ENCODE measurements around the gene ZNF407. TPM values are rescaled to one million over a fixed set of nuclear protein-coding genes. Genes with fewer than 3 reads are reported as not detected.
"Not testable (repeated sequence)": the region's sequence is repeated elsewhere in the genome, so short reads cannot be mapped to it uniquely, and the experiment has no call there.

The ZNF407 gene
- total RNA-seq, 1 experiment from 2014 or later: 18.1 TPM

GRCh38 chr18:75088622-75089211, 491.0 kb downstream of the ZNF407 start:
- DNase-seq: no peak
- no peak overlapping the region for H2AFZ ChIP-seq (ENCODE audit: low read length)
- no peaks in the 10 kb centered on the region; the same call in 1 of the 2 replicates for H3K9me3 ChIP-seq (ENCODE audit: low read length)
- no peak overlapping the region for H3K27ac ChIP-seq (ENCODE audit: low read length)
- H3K79me2 ChIP-seq (ENCODE audit: low read length): no peaks in the 10 kb centered on the region
- H3K4me3 ChIP-seq (ENCODE audit: low read length): no peak overlapping the region
- H3K4me2 ChIP-seq (ENCODE audit: low read depth, low read length, poor library complexity, severe bottlenecking): no peak overlapping the region
- no peaks in the 10 kb centered on the region for H3K27me3 ChIP-seq (ENCODE audit: low read length)
- no peak overlapping the region for H3K9ac ChIP-seq (ENCODE audit: low read length)
- no peaks in the 10 kb centered on the region for H3K4me1 ChIP-seq (ENCODE audit: low read length)
- H3K9me2 ChIP-seq (replicated peaks; ENCODE audit: insufficient read depth, low read length): no peaks in the 10 kb centered on the region
- no peaks in the 10 kb centered on the region for H4K20me1 ChIP-seq (ENCODE audit: insufficient read depth, low read depth, low read length)
- H3K36me3 ChIP-seq (ENCODE audit: insufficient read depth, low read length): no peaks in the 10 kb centered on the region

- no peaks in the 10 kb centered on the region for H4K20me1 ChIP-seq (ENCODE audit: insufficient read depth, low read depth, low read length)
- no peak overlapping the region for H3K4me2 ChIP-seq (ENCODE audit: low read depth, low read length, poor library complexity, severe bottlenecking)
- H3K4me1 ChIP-seq (ENCODE audit: low read length): no peaks in the 10 kb centered on the region
- no peaks in the 10 kb centered on the region; the same call in 1 of the 2 replicates for H3K9me3 ChIP-seq (ENCODE audit: low read length)
- DNase-seq: no peak
- no peak overlapping the region for H3K27ac ChIP-seq (ENCODE audit: low read length)
- H3K79me2 ChIP-seq (ENCODE audit: low read length): no peaks in the 10 kb centered on the region
- H3K36me3 ChIP-seq (ENCODE audit: insufficient read depth, low read length): no peaks in the 10 kb centered on the region
- H3K27me3 ChIP-seq (ENCODE audit: low read length): no peaks in the 10 kb centered on the region
- H3K9ac ChIP-seq (ENCODE audit: low read length): no peak overlapping the region
- H3K4me3 ChIP-seq (ENCODE audit: low read length): no peak overlapping the region
- no peaks in the 10 kb centered on the region for H3K9me2 ChIP-seq (replicated peaks; ENCODE audit: insufficient read depth, low read length)
- H2AFZ ChIP-seq (ENCODE audit: low read length): no peak overlapping the region
These were observed 492.2 kb downstream of the ZNF407 start for GRCh38 chr18:75089748-75090327.

GRCh38 chr18:75090336-75090735, 492.7 kb downstream of the ZNF407 start:
- Histone ChIP-seq H3K4me1 (ENCODE audit: low read length) (no peaks in the 10 kb centered on the region), H3K9me2 (replicated peaks; ENCODE audit: insufficient read depth, low read length) (no peaks in the 10 kb centered on the region), H3K9ac (ENCODE audit: low read length) (no peak overlapping the region), H2AFZ (ENCODE audit: low read length) (no peak overlapping the region), H3K4me3 (ENCODE audit: low read length) (no peak overlapping the region), H3K79me2 (ENCODE audit: low read length) (no peaks in the 10 kb centered on the region), H3K27ac (ENCODE audit: low read length) (no peak overlapping the region), H3K36me3 (ENCODE audit: insufficient read depth, low read length) (no peaks in the 10 kb centered on the region), H3K27me3 (ENCODE audit: low read length) (no peaks in the 10 kb centered on the region), H3K9me3 (ENCODE audit: low read length) (no peaks in the 10 kb centered on the region; the same call in 1 of the 2 replicates), H4K20me1 (ENCODE audit: insufficient read depth, low read depth, low read length) (no peaks in the 10 kb centered on the region), H3K4me2 (ENCODE audit: low read depth, low read length, poor library complexity, severe bottlenecking) (no peak overlapping the region)
- no peak for DNase-seq

- H3K4me1 ChIP-seq (ENCODE audit: low read length): no peaks in the 10 kb centered on the region
- no peak overlapping the region for H2AFZ ChIP-seq (ENCODE audit: low read length)
- no peaks in the 10 kb centered on the region for H3K79me2 ChIP-seq (ENCODE audit: low read length)
- no peaks in the 10 kb centered on the region for H3K36me3 ChIP-seq (ENCODE audit: insufficient read depth, low read length)
- no peaks in the 10 kb centered on the region for H4K20me1 ChIP-seq (ENCODE audit: insufficient read depth, low read depth, low read length)
- H3K9ac ChIP-seq (ENCODE audit: low read length): no peak overlapping the region
- no peaks in the 10 kb centered on the region; the same call in 1 of the 2 replicates for H3K9me2 ChIP-seq (replicated peaks; ENCODE audit: insufficient read depth, low read length)
- H3K27me3 ChIP-seq (ENCODE audit: low read length): peaks cover 4% of the 10 kb centered on the region; the same call in 1 of the 2 replicates
- no peak overlapping the region for H3K4me3 ChIP-seq (ENCODE audit: low read length)
- DNase-seq: no peak
- no peaks in the 10 kb centered on the region for H3K9me3 ChIP-seq (ENCODE audit: low read length)
- H3K27ac ChIP-seq (ENCODE audit: low read length): no peak overlapping the region
- H3K4me2 ChIP-seq (ENCODE audit: low read depth, low read length, poor library complexity, severe bottlenecking): no peak overlapping the region
These were observed 500.0 kb downstream of the ZNF407 start for GRCh38 chr18:75097491-75098225.

DNA sequence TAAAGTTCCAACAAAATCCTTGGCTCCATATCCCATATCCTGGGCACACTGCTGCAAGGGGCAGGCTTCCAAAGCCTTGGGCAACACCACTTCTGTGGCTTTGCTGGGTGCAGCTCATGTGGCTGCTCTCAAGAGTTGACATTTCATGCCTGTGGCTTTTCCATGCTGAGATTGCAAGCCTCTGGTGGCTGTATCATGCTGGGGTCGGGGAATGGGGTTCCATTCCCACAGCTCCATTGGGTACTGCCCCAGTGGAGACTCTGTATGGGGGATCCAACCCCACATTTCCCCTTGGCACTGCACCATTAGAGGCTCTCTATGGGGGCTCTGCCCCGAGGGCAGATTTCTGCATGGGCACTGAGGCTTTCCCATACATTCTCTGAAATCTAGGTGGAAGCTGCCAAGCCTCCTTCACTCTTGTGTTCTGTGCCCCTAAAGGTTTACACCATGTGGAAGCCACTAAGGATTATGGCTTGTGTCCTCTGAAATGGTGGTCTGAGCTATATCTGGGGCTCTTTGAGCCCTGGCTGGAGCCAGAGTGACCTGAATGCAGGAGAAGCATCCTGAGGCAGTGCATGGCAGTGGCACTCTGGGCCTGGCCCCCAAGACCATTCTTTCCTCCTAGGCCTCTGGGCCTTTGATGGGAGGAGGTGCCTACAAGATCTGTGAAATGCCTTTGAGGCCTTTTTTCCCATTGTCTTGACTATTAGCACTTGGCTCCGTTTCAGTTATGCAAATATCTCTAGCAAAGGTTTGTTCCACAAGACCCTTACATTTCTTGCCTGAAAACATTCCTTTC, 503.4 kb downstream of the ZNF407 start:
- no peaks in the 10 kb centered on the region; the same call in 1 of the 2 replicates for H3K9me2 ChIP-seq (replicated peaks; ENCODE audit: insufficient read depth, low read length)
- no peaks in the 10 kb centered on the region for H3K36me3 ChIP-seq (ENCODE audit: insufficient read depth, low read length)
- H3K4me3 ChIP-seq (ENCODE audit: low read length): no peak overlapping the region
- no peak overlapping the region for H3K4me2 ChIP-seq (ENCODE audit: low read depth, low read length, poor library complexity, severe bottlenecking)
- no peaks in the 10 kb centered on the region for H4K20me1 ChIP-seq (ENCODE audit: insufficient read depth, low read depth, low read length)
- H3K27me3 ChIP-seq (ENCODE audit: low read length): peaks cover 4% of the 10 kb centered on the region; the same call in 1 of the 2 replicates
- DNase-seq: no peak
- no peak overlapping the region for H2AFZ ChIP-seq (ENCODE audit: low read length)
- H3K9me3 ChIP-seq (ENCODE audit: low read length): no peaks in the 10 kb centered on the region
- no peak overlapping the region for H3K27ac ChIP-seq (ENCODE audit: low read length)
- no peaks in the 10 kb centered on the region for H3K79me2 ChIP-seq (ENCODE audit: low read length)
- H3K9ac ChIP-seq (ENCODE audit: low read length): no peak overlapping the region
- no peaks in the 10 kb centered on the region for H3K4me1 ChIP-seq (ENCODE audit: low read length)

DNA sequence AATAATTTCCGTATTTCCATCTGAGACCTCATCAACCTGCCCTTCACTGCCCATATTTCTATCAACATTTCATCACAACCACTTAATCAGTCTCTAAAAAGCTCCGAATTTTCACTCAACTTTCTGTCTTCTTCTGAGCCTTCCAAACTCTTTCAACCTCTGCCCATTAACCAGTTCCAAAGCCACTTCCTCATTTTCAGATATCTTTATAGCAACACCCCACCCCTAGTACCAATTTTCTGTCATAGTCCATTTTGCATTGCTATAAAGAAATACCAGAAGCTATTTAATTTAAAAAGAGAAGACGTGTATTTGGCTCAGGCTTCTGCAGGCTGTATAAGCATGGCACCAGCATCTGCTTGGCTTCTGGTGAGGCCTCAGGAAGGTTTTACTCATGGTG, 504.2 kb downstream of the ZNF407 start:
- no peaks in the 10 kb centered on the region for H4K20me1 ChIP-seq (ENCODE audit: insufficient read depth, low read depth, low read length)

DNA sequence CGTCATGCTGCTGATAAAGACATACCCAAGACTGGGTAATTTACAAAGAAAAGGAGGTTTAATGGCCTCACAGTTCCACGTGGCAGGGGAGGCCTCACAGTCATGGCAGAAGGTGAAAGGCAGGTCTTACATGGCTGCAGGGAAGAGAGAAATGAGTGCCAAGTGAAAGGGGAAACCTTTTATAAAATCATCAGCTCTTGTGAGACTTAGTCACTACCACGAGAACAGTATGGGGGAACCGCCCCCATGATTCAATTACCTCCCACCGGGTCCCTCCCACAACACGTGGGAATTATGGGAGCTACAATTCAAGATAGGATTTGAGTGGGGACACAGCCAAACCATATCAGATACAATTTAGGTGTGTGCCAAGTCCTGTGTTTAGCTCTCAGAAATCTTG, 506.4 kb downstream of the ZNF407 start:
- H4K20me1 ChIP-seq (ENCODE audit: insufficient read depth, low read depth, low read length); H3K9me3 ChIP-seq (ENCODE audit: low read length); H3K9me2 ChIP-seq (replicated peaks; ENCODE audit: insufficient read depth, low read length); H3K36me3 ChIP-seq (ENCODE audit: insufficient read depth, low read length); H3K9ac ChIP-seq (ENCODE audit: low read length); H2AFZ ChIP-seq (ENCODE audit: low read length); H3K79me2 ChIP-seq (ENCODE audit: low read length); H3K4me3 ChIP-seq (ENCODE audit: low read length); H3K27ac ChIP-seq (ENCODE audit: low read length); H3K27me3 ChIP-seq (ENCODE audit: low read length); DNase-seq; H3K4me2 ChIP-seq (ENCODE audit: low read depth, low read length, poor library complexity, severe bottlenecking); H3K4me1 ChIP-seq (ENCODE audit: low read length): not testable (repeated sequence)

More for the DNA sequence above, 504.2 kb downstream of the ZNF407 start:
- H3K4me1 ChIP-seq (ENCODE audit: low read length): no peaks in the 10 kb centered on the region
- no peaks in the 10 kb centered on the region; the same call in 1 of the 2 replicates for H3K9me2 ChIP-seq (replicated peaks; ENCODE audit: insufficient read depth, low read length)
- no peak overlapping the region for H3K9ac ChIP-seq (ENCODE audit: low read length)
- no peak overlapping the region for H3K27ac ChIP-seq (ENCODE audit: low read length)
- H3K4me2 ChIP-seq (ENCODE audit: low read depth, low read length, poor library complexity, severe bottlenecking): no peak overlapping the region
- no peaks in the 10 kb centered on the region for H3K36me3 ChIP-seq (ENCODE audit: insufficient read depth, low read length)
- H3K79me2 ChIP-seq (ENCODE audit: low read length): no peaks in the 10 kb centered on the region
- no peak overlapping the region for H2AFZ ChIP-seq (ENCODE audit: low read length)
- peaks cover 4% of the 10 kb centered on the region; the same call in 1 of the 2 replicates for H3K27me3 ChIP-seq (ENCODE audit: low read length)
- no peak overlapping the region for H3K4me3 ChIP-seq (ENCODE audit: low read length)
- H3K9me3 ChIP-seq (ENCODE audit: low read length): no peaks in the 10 kb centered on the region
- no peak for DNase-seq

DNA sequence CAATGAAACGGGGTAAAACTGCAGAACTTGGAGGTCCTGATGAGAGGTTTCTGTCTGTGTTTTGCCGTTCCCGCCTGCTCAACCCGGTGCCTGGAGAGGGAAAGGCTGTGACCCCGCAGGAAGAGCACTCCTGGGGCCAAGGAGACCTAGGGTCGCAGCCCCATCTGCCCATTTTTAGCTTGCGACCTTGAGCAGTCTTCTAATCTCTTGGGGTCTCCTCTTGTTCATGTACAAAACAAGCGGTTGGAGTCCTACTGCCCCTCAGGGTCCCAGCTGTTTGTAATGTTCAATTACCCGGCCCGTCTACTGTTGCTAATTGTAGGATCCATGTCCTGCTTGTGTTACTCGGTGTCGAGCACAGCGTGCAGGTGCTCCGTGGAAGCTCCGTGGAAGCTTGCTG, 506.8 kb downstream of the ZNF407 start:
- Histone ChIP-seq H3K27ac (ENCODE audit: low read length) (no peak overlapping the region), H3K9ac (ENCODE audit: low read length) (no peak overlapping the region), H4K20me1 (ENCODE audit: insufficient read depth, low read depth, low read length) (no peaks in the 10 kb centered on the region), H3K4me2 (ENCODE audit: low read depth, low read length, poor library complexity, severe bottlenecking) (no peak overlapping the region), H3K27me3 (ENCODE audit: low read length) (peaks cover 4% of the 10 kb centered on the region; the same call in 1 of the 2 replicates), H2AFZ (ENCODE audit: low read length) (no peak overlapping the region), H3K9me2 (replicated peaks; ENCODE audit: insufficient read depth, low read length) (no peaks in the 10 kb centered on the region; the same call in 1 of the 2 replicates), H3K4me3 (ENCODE audit: low read length) (no peak overlapping the region), H3K36me3 (ENCODE audit: insufficient read depth, low read length) (no peaks in the 10 kb centered on the region), H3K79me2 (ENCODE audit: low read length) (no peaks in the 10 kb centered on the region), H3K4me1 (ENCODE audit: low read length) (no peaks in the 10 kb centered on the region), H3K9me3 (ENCODE audit: low read length) (no peaks in the 10 kb centered on the region)
- DNase-seq: no peak

Data from Karpas-422 (cell line).